Stomach (tissue), 4 donors: Measurements from ENCODE around the gene FAN1.

Source experiments
- POLR2A ChIP-seq, 4 donors: fragments of 450-650 bp; IDR thresholded peaks; one replicate each; pipeline ENCODE4 v1.6.1; 2016; ENCODE audit warnings: antibody characterized with exemption in 4 of 4, control low read depth in 2 of 4, mild to moderate bottlenecking in 1 of 4, moderate library complexity in 1 of 4
- TF ChIP-seq, protein P1 (sequence below), 7 experiments: fragments of 450-650 bp in 4 of 7; fragments of 200-600 bp in 3 of 7; sonication (generic) in 3 of 7; IDR thresholded peaks; one replicate each; pipeline ENCODE4 v1.5.1; 2016 to 2019; ENCODE audit warnings: antibody characterized with exemption in 7 of 7, control low read depth in 2 of 7, mild to moderate bottlenecking in 1 of 7

DNA sequence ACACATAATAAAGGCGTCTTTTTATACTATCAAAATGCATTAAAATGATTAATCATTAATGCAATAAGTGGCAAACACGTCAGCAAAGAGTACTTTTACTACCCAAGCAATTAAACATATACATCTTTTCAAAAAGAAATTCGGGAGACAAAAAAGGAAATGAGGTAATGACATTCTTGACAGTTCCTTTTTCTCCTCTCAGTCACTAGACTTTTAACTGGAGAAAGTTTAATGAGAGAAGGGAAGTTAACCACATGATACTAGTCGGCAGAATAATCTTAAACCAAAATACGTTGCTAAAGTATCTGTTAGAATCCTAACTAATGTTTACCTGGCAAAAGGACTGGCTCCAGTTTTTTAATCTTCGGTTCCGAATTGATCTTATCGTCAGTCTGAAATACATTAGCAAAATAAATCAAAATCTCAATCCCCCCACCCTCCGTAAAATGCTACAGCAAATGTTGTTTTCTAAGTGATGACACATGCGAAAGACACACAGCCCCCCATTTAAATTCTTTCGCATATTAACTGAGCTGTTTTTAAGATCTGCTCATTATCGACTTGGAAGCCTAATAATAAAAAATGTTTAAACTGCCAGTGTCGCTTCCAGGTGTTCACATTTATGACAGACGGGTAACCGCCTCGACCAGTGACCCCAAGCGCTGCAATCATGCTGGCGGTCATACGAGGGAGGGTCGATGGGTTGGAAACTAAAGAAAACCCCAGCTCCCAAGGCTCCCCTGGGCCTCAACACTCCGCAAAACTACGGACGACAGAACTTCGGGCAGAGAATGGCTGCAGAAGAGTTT is 86.9 kb downstream of the FAN1 start:
- TF ChIP-seq, protein P1, sequence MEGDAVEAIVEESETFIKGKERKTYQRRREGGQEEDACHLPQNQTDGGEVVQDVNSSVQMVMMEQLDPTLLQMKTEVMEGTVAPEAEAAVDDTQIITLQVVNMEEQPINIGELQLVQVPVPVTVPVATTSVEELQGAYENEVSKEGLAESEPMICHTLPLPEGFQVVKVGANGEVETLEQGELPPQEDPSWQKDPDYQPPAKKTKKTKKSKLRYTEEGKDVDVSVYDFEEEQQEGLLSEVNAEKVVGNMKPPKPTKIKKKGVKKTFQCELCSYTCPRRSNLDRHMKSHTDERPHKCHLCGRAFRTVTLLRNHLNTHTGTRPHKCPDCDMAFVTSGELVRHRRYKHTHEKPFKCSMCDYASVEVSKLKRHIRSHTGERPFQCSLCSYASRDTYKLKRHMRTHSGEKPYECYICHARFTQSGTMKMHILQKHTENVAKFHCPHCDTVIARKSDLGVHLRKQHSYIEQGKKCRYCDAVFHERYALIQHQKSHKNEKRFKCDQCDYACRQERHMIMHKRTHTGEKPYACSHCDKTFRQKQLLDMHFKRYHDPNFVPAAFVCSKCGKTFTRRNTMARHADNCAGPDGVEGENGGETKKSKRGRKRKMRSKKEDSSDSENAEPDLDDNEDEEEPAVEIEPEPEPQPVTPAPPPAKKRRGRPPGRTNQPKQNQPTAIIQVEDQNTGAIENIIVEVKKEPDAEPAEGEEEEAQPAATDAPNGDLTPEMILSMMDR (IDR thresholded peaks at IDR 0.05) = no peak
- no peak for TF ChIP-seq POLR2A (IDR thresholded peaks at IDR 0.05)
